GM18502 (cell line): ENCODE data around the gene PDK3.

Source experiments
- ATAC-seq: cut with Tn5 transposase; IDR thresholded peaks from one replicate; pipeline ENCODE4 v1.9.1; 2021; ENCODE audit warnings: mild to moderate bottlenecking; ENCODE audit not compliant: unreplicated experiment, poor library complexity

The PDK3 gene

GRCh38 chrX:24464836-24465531 lies at the start of gene PDK3:
Gene PDK3, plus strand, starts transcription at chrX:24465286. Its CDS starts 170 bp downstream, at chrX:24465456.
- ATAC-seq: peak; percentile 93

DNA sequence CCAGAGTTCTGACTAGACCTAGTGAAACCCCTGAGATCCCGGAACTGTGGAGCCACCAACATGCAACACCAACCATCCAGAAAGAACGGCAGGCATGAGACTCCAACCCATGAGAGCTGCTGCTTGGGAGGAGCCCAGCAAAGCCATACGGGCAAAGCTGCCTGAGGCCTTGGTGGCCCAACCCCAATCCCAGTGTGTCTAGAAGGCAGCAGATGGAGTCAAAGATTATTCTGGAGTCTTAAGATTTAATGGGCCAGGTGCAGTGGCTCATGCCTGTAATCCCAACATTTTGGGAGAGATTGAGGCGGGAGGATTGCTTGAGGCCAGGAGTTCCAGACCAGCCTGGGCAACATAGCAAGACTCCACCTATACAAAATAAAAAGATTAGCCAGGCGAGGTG lies 49.2 kb upstream of the PDK3 start:
- ATAC-seq: no peak

- ATAC-seq: no peak
Observed at GRCh38 chrX:24423960-24424359, 41.1 kb upstream of the PDK3 start.

GRCh38 chrX:24424948-24425347 lies 40.1 kb upstream of the PDK3 start:
- no peak for ATAC-seq

DNA sequence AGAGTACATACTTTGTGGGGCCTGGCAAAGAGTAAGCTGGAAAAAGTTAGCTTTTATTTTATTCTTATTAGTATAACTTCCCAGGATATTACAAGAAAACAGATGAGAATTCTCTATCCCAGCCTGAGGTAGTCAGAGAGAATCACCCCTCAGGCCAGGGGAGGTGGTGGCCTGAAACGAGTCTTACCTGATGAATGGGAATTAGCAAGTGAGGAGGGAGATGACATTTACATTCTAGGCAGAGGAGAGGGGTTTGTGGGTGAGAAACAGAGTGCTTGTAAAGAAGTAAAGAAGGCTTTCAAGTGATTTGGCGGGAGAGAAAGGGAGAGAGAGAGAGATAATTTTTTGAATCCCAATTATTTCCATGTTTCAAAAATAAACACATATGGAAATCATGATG lies 39.3 kb upstream of the PDK3 start:
- no peak for ATAC-seq

DNA sequence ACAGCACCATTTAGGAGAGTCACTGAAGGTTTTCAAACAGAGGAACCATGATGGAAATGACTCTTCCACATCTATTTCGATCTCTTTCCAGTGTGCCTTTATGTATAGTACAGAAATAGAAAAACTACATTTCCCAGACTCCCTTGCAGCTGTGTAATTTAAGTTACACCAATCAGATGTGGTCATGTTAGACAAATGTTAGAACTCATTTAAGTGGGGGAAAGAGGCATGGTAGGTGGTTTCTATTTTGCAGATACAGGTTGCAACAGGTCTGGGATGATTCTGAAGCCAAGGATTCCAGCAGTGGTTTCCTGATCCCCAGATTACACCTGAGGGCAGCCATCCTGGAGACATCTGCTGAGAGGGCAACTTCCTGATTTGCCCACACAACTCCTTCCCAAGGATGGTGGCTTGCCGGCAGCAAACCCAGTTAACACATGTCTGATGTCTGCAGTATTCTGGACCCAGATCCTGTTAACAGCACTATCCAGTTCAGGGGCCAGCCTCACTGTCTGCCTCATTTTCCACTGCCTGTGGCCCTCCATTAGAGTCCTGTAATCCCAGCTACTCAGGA lies 38.7 kb upstream of the PDK3 start:
- ATAC-seq: peak; percentile 69

- ATAC-seq: no peak
Observed at GRCh38 chrX:24426921-24427746, 38.0 kb upstream of the PDK3 start.

GRCh38 chrX:24427747-24428019 lies 37.4 kb upstream of the PDK3 start:
- no peak for ATAC-seq

- no peak for ATAC-seq
Observed at GRCh38 chrX:24428516-24428915, 36.6 kb upstream of the PDK3 start.

DNA sequence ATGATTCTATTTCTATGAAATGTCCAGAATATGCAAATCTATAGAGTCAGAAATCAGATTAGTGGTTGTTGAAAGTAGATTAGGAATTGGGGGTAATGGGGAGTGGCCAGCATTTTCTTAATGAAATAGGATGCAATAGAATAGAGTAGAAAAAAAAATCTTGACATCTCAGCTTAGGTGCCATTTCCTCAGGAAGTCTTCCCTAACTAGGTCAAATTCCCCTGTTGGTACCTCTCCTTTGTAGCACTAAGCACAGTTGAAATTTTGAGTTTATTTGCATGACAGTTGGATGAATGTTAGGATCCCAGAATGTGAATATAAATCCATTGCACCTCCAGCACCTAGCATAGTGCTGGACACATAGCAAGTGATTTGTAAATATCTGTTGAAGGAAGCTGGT lies 30.0 kb upstream of the PDK3 start:
- no peak for ATAC-seq

- ATAC-seq: no peak
Observed at GRCh38 chrX:24443918-24444317, 21.2 kb upstream of the PDK3 start.

GRCh38 chrX:24444645-24445044 lies 20.4 kb upstream of the PDK3 start:
- ATAC-seq: no peak

DNA sequence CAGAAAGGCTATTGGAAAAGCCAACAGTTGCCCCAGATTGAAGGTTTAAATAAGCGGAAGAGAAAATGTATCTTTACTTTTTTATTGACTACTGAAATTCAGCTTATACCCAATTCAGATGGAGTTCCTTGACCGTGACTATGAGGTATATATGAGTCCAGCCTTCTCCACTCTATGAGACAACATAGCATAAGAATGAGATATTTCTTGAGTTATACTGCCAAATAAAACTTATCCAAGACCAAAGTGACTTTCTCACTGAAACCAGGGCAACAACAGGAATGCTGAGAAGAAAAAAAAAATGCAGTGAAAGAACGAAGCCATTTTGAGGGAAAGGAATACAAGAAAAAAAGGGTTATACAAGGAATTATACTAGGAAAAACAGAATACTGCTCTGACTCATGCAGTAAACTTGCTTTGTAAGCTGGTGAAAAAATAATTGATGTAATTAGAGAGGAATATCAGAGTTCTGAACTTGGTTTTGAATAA lies 16.3 kb upstream of the PDK3 start:
- ATAC-seq: no peak

- no peak for ATAC-seq
Observed at GRCh38 chrX:24463077-24463476, 2.0 kb upstream of the PDK3 start.

GRCh38 chrX:24464498-24464835 lies 619 bp upstream of the PDK3 start:
- ATAC-seq: no peak

DNA sequence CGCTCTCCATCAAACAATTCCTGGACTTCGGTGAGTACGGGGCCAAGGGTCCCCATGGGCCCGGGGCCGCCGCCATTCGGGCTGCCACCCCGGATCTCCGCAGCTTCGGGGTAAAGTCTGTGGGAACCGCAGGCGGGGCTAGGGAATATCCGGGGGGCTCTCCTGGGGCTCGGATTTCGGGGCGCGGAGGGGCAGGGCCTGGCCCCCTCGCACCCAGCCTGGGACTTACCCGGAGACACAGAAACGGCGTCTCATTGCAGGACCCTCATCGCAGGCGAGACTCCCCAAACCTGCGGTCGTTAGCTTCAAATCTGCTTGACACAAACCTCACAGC lies 413 bp downstream of the PDK3 start:
- peak; percentile 17 for ATAC-seq

DNA sequence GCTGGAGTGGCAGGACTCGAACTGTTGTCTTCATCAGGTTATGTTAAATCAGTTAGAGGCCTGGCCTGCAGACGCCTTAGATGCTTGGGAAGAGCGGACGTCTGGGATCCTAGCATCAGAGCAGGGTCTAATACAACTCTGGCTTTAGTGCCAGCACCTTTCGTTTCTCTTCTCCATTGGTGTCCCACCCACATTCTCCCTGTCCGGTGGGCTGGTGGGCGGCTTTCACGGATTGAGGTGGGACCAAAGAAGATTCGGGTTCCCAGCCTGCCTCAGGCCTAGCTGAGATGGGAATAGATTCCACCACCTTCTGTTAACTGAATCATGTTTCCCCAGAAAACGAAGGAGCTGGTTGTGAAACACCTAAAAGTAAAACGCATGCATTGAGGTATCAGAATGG lies 939 bp downstream of the PDK3 start:
- ATAC-seq: no peak

- ATAC-seq: no peak
Observed at GRCh38 chrX:24468245-24468644, 3.2 kb downstream of the PDK3 start.

DNA sequence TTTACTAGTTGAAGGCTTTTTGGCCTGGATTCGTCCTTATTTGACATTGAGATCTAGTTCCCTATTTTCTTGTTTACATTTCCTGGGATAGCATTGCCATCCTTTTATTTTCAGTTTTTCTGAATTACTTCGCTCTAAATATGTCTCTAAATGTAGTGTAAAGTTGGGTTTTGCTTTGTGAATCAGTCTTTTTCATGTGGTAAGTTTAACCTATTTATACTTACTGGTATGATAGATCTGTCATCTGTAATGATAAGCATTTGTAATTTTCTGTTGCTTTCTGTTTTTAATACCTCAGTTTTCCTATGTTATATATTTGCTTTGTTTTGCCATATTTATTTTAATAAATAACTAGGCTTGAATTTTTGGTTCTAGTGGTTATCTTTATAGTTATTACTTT lies 6.7 kb downstream of the PDK3 start:
- no peak for ATAC-seq

DNA sequence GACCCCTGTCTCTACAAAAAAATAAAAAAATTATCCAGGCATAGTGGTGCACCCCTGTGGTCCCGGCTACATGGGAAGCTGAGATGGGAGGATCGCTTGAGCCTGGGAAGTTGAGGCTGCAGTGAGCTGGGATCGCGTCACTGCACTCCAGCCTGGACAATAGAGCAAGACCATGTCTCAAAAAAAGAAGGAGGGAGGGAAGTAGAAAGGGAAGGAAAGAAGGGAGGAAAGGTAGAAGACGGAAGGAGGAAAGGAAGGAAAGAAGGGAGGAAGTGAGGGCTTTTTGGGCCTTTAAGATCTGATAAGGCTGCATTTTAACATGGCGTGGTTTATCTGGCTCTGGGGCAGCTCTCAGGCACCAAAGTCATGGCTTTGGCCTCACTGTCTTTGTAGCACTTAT lies 10.4 kb downstream of the PDK3 start:
- no peak for ATAC-seq

DNA sequence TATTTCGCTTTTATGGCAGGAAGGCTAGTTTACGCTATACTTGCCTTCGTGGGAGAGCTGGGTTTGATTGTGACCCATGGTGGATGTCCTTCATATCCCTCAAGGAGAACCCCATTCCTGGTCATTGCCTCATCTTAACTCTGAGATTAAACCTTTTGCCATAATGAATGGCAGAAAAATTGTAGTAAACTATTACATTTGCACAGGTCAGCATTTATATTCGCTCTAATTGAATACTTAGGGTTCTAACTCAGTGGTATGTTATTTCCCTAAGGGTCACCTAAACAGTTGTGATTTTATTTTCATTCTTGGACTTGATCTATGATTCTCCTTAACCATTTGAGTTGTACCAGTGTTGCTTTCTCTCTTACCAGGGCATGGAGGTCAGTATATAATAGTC lies 13.4 kb downstream of the PDK3 start:
- ATAC-seq: no peak

- ATAC-seq: peak; percentile 92
Observed at GRCh38 chrX:24479924-24480323, 14.8 kb downstream of the PDK3 start.
